GM18909 (cell line): ENCODE results near the gene PTPRC.

Source experiments
- ATAC-seq: cut with Tn5 transposase; IDR thresholded peaks from one replicate; pipeline ENCODE4 v1.9.1; 2021; ENCODE audit warnings: mild to moderate bottlenecking; ENCODE audit not compliant: unreplicated experiment, poor library complexity

The PTPRC gene

DNA sequence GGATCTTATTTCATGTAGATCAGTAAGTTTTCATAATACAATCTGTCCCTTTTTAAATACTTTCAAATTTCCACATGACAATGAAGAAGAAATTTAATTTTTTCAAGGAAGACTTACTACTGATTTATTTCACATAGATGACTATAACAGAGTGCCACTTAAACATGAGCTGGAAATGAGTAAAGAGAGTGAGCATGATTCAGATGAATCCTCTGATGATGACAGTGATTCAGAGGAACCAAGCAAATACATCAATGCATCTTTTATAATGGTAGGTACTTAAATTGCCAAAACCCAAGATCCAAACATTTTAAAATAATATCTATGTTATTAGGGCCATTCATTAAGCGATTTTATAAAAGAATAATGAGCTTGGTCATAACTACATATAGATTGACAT lies 110.4 kb downstream of the PTPRC start:
- ATAC-seq, result no peak

DNA sequence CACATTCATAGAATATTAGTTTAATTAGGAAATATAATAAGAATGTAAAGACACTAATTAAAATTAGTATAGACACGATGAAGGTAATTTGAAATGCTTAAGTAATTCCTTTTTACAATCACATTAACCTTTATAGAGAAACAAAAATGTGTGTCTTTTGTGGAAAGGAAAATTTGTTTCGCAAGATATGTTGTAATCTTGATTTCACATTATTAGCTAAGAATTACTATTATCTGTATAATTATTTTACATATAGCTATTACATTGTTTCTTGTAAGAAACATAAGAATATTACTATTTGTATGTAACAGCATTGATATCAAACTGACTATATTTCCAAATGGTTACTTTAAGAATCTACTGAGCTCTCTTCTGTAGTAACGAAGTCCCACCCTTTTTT lies 111.2 kb downstream of the PTPRC start:
- no peak for ATAC-seq

DNA sequence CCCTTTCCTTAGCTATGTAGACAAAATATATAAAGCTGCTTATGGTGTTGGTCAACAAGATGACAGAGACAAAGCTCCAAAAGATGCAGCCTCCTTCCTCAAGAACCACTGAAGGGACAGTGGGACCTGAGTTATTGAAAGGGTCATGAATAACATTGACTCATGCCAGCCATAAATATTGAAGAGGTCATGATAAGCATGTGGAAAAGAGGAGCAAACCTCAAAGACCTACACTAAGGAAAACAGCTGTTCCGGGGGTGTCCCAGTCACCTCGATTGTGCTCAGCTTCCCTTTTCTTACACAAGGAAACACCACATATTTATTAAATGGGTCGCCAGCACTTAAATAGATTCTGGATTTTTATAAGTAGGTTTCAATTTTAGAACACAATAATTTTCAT lies 112.9 kb downstream of the PTPRC start:
- ATAC-seq, result no peak

DNA sequence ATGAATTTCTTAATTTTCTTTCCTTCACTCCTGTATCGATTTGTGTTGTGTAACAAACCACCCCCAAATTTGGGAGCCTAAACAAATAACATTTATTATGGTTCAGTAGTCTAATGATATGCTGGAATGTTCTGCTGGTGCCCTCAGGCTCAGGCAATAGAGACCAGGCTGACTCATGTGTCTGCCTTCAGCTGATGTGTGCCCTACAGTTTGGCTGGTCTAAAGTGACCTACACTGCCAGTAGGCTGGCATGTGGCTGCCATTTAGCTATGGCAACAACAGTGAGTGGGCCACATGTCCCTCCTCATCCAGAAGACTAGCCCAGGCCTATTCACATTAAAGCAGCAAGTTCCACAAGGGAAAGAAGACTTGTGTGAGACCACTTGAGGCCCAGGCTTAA lies 115.8 kb downstream of the PTPRC start:
- no peak for ATAC-seq

DNA sequence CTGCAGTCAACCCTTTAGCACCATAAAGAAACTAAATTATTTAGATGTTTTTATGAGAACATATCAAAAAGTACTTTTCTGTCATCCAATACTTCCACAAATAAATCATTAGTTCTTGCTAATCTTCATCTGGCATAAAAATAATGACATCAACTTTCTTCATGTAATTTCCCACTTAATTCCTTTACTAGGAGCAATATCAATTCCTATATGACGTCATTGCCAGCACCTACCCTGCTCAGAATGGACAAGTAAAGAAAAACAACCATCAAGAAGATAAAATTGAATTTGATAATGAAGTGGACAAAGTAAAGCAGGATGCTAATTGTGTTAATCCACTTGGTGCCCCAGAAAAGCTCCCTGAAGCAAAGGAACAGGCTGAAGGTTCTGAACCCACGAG lies 116.9 kb downstream of the PTPRC start:
- no peak for ATAC-seq

DNA sequence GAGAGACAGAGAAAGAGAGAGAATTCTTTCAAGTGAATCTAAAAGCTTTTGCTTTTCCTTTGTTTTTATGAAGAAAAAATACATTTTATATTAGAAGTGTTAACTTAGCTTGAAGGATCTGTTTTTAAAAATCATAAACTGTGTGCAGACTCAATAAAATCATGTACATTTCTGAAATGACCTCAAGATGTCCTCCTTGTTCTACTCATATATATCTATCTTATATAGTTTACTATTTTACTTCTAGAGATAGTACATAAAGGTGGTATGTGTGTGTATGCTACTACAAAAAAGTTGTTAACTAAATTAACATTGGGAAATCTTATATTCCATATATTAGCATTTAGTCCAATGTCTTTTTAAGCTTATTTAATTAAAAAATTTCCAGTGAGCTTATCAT lies 117.6 kb downstream of the PTPRC start:
- ATAC-seq, result no peak

DNA sequence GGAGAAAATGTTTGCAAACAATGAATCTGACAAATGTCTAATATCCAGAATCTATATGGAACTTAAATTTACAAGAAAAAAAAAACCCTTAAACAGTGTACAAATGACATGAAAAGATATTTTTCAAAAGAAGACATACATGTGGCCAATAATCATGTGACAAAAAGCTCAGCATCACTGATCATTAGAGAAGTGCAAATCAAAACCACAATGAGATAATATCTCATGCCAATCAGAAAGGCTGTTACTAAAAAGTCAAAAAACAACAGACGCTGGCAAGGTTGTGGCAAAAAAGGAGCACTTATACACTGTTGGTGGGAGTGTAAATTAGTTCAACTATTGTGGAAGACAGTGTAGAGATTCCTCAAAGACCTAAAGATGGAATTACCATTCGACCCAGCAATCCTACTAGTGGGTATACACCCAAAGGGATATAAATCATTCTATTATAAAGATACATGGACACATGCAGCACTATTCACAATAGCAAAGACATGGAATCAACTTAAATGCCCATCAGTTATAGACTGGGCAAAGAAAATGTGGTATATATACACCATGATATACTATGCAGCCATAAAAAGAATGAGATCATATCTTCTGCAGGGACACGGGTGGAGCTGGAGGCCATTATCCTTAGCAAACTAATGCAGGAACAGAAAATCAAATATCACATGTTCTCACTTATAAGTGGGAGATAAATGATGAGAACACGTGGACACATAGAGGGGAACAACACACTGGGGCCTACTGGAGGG lies 123.2 kb downstream of the PTPRC start:
- ATAC-seq, result no peak

DNA sequence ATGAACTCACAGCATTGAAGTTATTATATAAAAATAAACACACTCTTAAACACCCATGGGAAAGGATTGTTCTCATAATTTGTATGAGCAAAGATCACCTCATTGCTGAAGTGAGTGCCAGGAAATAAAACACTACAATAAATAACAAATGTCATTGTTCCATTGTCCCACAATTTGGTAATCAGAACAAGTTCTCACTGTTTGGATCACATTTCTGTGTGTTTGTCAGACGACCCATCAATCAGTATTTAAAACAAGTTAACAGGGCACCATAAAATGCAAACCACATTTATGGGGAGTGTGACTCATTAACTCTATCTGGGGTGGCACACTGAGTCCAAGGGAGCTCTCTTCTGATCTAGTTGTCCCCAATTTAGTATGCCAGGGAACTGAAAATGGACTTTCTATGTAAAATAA lies 124.5 kb downstream of the PTPRC start:
- no peak for ATAC-seq

DNA sequence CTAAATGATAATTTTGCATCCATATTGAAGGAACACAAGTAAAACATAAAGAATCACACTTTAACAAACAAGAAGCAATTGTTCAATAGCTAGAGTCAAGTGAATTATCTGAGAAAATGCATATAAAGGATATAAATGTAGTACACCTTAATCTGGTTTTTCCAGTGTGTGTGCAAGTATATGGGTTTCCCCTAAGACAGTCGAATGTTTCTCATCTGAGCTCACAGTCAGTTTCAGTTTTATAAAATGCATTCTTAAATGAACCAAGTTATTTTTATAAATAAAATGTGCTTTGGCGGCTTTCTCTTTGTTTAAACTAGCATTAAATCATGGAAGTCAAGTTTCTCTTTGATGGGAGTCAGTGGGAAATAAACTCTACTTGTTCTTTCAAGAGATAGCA lies 125.9 kb downstream of the PTPRC start:
- no peak for ATAC-seq

DNA sequence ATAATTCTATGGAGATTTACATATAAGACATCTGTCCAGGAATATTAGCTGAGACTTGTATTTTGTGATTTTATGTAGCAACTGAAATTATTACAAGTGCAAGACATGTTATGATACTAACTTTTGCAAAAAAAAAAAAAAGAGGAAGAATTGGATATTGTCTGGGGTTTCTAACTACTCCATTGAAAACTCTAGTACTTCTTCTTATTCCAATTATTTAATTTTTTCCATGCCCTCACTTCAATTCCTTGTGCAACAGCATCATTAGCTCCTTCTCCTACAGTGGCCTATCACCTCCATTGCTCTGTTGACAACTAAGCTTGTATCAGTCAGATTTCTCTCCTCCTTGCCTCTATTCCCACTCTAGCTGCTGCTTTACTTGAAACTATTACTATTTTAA lies 126.6 kb downstream of the PTPRC start:
- ATAC-seq, result no peak

DNA sequence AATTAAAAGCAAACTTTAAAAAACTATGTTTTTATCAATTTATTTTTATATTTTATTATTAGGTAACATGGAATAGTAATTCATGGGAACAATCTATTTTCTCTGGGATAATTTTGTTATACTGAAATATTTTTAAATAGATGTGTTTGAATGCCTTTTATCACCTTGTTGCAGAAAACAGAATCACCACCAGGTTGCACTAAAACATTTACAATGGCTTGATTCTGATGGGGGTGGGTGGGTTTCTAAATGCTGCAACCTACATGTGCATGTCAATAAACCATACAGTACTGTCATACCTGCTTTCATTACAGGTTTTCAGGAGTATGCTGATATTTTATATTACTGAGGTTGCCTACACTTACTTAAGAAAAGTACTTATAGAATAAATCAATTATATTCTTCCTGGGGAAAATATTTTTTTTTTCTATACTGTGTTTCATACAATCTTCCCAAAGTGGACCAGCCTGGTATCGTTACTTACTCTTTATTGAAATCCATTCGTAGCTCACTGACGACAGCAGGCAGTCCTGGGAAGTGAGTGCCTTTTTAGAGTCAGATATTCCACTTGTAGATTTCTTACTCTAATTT lies 132.8 kb downstream of the PTPRC start:
- no peak for ATAC-seq

DNA sequence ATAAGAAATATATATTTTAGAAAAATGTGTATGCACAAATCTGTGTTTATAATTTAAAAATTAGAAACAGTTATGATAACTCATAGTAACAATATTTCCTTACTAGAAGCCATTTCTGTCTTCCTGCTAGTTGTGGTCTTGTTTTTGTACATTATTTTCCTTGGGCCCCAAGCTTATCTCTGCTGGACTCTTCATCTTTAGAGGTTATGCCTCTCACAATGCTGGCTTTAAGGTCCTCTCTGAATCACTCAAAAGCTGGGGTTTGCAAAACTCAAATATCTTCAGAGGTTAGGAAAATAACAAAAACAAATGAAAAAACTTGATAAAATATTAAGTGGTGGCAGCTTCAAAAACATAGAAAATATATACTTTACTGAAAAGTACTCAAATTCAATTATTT lies 133.8 kb downstream of the PTPRC start:
- no peak for ATAC-seq

DNA sequence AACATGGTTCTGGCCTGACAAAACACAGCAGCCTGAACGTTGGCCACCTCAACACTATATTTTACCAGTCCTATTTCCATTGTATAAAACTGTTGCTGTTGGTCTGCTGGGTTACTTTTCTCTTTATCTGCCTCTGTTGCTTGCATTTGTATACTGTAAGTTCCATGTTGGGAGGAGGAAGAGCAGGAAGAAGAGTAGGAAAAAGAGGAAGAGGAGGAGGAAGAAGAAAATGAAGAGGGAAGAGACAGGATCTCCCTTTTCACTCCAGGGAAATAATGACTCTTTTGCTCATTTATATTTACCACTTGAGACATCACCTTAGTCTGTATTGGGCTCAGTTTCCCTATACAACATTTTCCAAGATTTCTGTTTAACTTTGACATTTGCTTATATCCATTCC lies 134.2 kb downstream of the PTPRC start:
- no peak for ATAC-seq

DNA sequence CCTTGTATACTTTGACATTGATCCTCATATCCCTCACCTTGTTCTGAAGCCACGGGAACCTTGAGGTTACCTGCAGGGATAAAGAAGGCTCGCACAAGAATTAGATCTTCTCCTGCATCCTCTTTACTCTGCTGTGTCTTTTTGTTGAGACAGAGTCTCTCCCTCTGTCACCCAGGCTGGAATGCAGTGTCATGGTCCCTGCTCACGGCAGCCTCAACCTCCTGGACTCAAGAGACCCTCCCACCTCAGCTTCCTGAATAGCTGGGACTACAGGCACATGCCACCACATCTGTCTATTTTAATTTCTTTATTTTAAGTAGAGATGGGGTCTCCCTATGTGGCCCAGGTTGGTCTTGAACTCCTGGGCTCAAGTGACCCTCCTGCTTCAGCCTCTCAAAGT lies 134.7 kb downstream of the PTPRC start:
- no peak for ATAC-seq

DNA sequence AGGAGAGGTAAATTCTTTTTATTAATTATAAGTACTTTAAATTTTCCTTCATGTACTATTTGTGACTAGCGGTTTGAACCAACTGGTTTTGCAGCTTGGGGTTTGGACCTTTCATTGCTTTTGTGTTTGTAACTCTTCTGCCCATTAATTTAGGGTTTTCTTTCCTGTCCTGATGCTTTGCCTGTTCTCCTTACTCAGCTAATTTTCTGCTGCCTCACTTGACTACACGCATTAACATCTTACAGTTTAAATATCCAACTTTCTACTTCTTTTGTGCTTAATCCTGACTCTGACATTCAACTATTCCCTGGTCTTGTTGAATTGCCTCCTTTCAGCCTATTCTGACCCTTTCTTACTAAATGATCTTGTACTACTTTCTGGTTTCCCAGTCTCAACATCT lies 135.6 kb downstream of the PTPRC start:
- no peak for ATAC-seq

DNA sequence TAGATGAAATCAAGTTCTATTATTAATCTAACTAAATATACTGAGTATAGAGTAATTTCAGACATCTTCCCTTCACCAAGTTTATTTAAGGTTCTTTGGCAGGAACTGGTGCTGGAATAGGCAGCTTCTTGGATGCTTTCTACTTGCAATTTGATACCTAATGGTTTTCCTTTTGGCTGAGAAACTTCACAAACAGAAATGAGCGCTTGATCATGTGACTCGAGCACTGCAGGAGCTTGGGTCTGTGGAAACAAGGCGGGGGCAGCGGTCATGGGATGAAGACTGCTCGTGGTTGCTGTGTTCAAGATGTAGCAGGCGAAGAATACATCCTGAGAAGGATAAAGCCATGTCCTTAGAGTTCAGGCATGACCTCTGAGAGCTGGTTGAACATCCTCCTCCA lies 136.8 kb downstream of the PTPRC start:
- no peak for ATAC-seq

DNA sequence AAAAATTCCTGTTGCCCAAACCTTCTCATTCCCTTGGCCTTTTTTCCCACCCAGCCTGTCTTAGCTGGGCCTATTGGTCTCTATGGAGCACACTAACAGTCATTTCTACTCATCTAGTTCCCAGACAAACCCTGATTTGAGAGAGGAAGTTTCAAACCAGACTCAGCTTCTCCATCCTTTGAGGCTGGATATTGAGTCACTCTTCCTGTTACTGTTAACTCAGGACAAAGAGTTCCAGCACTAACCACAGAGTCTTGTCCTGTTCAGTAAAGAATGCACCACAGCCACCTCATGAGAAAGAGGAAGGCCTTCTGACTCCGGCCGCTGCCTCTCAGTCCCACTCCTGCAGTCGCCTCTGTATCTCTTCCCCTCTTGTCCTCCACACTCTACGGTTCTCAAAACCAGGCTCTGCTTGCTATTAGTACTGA lies 137.8 kb downstream of the PTPRC start:
- ATAC-seq, result no peak

DNA sequence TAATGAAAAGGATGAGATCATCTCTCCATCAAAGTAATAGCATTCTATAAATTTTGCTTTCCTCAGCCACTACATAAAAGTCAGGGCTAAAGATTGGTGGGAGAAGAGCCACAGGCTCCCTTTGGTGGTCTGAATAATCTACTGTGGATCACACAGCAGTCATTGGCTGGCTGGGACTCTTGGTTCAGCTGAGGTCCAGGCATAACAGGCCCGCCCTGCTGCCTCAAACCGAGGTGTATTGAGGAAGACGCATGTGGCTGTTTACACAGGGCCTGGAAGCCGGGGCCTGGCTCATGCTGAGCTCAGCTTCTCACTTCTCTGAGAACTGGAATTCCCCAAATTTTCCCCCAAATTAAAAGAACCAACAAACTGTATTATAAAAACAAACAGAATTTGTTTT lies 139.2 kb downstream of the PTPRC start:
- ATAC-seq, result no peak

DNA sequence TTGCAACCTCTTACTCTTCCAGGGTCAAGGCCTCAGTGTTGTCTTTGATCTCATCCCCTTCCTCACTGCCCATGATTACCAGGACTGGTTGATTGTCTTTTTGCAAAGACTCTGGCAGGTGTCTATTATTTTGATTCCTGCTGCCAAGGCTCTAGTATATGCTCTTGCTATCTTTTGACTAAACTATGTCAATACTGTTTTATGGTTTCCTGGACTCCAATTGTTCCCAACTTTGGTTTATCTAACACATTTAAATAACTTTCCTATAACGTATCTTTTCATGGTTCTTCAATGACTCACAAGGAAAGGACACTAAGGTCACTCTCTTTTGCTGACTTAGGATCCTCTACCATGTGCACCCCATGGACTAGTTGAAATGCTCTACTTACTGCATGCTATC lies 141.5 kb downstream of the PTPRC start:
- no peak for ATAC-seq

DNA sequence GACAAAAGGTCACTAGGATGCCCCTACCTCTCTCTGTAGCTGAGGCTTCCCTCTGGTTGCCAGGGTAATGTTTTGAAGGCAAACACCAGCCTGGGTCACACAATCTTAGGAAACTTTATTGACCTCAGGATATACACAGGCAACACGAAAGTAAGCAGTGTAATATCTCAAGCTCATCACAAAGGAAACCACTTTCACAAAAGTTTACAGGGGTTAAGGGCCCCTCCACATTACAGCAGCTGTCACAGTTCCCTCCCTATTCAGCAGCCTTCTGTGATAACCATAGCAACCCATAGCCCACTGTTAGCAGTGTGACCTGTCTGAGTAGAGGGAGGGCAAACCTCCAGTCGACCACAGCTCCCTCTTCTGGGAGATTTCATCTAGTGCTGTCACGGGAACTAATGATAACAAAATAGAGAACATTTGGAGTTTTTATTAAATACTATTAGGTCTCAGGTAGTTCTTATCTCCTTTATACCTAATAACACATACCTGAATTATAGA lies 149.8 kb downstream of the PTPRC start:
- ATAC-seq, result peak; percentile 91

DNA sequence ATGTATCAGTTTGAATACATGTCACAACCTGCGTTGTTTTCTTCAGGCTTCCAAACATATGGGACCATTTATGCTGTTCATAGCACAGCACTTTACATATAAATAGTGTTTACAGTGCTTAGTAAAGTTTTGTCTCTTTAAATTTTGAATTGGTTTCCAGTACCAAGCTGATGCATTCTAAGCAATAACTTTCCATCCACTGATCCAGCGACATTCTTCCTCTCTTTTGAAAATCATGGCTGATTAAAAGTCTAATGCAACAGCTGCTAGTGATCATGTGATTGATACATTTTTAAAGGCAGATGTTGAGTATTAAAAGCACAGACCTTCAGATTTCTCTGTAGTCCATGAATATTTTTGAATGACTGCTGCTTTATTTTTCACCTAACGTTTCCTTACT lies 154.9 kb downstream of the PTPRC start:
- ATAC-seq, result no peak

DNA sequence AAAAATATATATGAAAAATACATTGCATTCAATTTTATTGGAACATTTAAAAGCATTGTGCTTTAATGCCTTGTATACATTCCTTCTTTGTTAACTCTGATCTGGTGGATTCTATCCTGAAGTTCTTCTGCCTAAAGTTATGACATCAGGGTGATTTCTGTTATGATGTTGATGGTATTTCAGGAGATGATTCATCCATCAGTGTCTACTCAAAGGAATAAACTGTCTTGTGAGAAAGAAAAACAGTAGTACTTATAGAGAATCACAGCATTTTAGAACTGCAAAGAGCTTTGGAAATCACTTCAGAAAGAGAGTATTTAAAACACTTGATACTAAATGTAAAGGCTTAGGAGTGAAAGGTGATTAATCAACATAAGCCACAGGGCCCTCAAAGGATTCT lies 155.7 kb downstream of the PTPRC start:
- no peak for ATAC-seq
